Stimulated activated CD4-positive, alpha-beta T cell treated with anti-CD3 and anti-CD28 coated beads, Interleukin-4, amount 100 ng/mL, for 48 hours (primary cell): ENCODE measurements around the gene SERPINH1.

Experiments
- DNase-seq, 2 donors: peaks; one replicate each; pipeline ENCODE4 v3.0.0-alpha.2; 2020; ENCODE audit warnings: low read depth in 2 of 2

Gene SERPINH1

GRCh38 chr11:75596914-75597313 is 34.9 kb downstream of the SERPINH1 start:
- no peak for DNase-seq

GRCh38 chr11:75597636-75598035 is 35.6 kb downstream of the SERPINH1 start:
- DNase-seq, result no peak

- no peak for DNase-seq
Observed at GRCh38 chr11:75598264-75598663, 36.2 kb downstream of the SERPINH1 start.

- DNase-seq, result no peak
Observed at GRCh38 chr11:75598900-75599299, 36.8 kb downstream of the SERPINH1 start.

GRCh38 chr11:75600356-75600755 is 38.3 kb downstream of the SERPINH1 start:
- no peak for DNase-seq

- DNase-seq, result no peak
Observed at GRCh38 chr11:75601494-75601893, 39.4 kb downstream of the SERPINH1 start.

- DNase-seq, result no peak
Observed at GRCh38 chr11:75602951-75603350, 40.9 kb downstream of the SERPINH1 start.

GRCh38 chr11:75603791-75604736 is 42.0 kb downstream of the SERPINH1 start:
- DNase-seq, result no peak

GRCh38 chr11:75606099-75606498 is 44.0 kb downstream of the SERPINH1 start:
- DNase-seq, result no peak

GRCh38 chr11:75611823-75612222 is 49.8 kb downstream of the SERPINH1 start:
- DNase-seq, result no peak

GRCh38 chr11:75615751-75616150 is 53.7 kb downstream of the SERPINH1 start:
- no peak for DNase-seq

- DNase-seq, result no peak
Observed at GRCh38 chr11:75616281-75616680, 54.2 kb downstream of the SERPINH1 start.
